RWPE1 (cell line): ENCODE results near the gene INTS11.

Experiments
- CTCF ChIA-PET: fragments of 350-600 bp; sonication (Branson Sonifier 250); formaldehyde crosslinking; extraction: SDS; loops from one replicate; lab custom pipeline; 2021; lab: Yijun Ruan, JAX
- POLR2A ChIA-PET: fragments of 400-600 bp; formaldehyde crosslinking; extraction: SDS; loops from one replicate; lab custom pipeline; 2020; ENCODE audit warnings: antibody characterized with exemption; ENCODE audit not compliant: low non-redundant PET; lab: Yijun Ruan, JAX
- DNase-seq: peaks from one replicate; pipeline ENCODE4 v3.0.0; 2012; ENCODE audit warnings: low spot score
- H3K27ac ChIP-seq: fragments of 450-650 bp; 2 replicates; pipeline ENCODE4 v1.5.1; 2017
- TF ChIP-seq, protein P1 (sequence below): fragments of 450-650 bp; conservative IDR thresholded peaks from 2 replicates; pipeline ENCODE4 v1.5.1; 2017; ENCODE audit warnings: low read depth, mild to moderate bottlenecking

The INTS11 gene

DNA sequence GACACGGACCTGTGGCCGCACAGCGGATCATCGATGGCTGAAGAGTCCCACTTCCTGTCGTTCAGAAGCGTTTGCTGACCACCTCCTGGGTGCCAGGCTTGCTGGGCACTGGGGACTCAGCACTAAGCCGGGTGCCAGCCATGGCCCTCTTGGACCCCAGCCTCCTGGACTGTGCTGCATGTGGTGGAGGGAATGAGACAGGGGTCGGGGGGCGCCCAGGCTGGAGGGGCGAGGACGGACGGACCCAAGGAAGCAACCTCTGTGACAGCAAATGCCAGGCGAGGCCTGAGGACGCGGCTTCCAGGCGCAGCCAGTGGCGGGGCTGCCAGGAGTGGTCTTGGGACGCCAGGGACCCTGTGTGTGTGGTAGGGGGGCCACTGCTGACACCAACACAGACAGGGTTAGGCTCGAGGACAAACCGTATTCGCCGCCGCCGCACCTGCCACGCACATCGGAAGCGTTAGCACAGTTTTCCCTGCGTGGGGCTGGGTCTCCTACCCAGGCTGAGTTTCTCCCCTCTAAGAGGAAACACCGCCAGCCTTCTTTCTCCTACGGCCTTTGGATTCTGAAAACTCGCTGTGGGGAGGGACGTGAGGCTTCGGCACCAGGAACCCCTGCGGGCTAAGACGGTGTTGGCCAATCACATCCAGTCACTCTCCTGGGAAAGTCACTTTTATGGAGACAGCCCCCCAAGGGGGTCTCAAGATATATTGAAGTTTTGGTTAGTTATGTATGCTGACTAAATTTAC, 36.9 kb upstream of the INTS11 start:
- no peak for DNase-seq
- ChIA-PET POLR2A (no interaction called here), CTCF (no interaction called here)
- H3K27ac ChIP-seq = peak overlapping the region; percentile 54; the same call in 1 of the 2 replicates
- TF ChIP-seq, protein P1, sequence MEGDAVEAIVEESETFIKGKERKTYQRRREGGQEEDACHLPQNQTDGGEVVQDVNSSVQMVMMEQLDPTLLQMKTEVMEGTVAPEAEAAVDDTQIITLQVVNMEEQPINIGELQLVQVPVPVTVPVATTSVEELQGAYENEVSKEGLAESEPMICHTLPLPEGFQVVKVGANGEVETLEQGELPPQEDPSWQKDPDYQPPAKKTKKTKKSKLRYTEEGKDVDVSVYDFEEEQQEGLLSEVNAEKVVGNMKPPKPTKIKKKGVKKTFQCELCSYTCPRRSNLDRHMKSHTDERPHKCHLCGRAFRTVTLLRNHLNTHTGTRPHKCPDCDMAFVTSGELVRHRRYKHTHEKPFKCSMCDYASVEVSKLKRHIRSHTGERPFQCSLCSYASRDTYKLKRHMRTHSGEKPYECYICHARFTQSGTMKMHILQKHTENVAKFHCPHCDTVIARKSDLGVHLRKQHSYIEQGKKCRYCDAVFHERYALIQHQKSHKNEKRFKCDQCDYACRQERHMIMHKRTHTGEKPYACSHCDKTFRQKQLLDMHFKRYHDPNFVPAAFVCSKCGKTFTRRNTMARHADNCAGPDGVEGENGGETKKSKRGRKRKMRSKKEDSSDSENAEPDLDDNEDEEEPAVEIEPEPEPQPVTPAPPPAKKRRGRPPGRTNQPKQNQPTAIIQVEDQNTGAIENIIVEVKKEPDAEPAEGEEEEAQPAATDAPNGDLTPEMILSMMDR = no peak

DNA sequence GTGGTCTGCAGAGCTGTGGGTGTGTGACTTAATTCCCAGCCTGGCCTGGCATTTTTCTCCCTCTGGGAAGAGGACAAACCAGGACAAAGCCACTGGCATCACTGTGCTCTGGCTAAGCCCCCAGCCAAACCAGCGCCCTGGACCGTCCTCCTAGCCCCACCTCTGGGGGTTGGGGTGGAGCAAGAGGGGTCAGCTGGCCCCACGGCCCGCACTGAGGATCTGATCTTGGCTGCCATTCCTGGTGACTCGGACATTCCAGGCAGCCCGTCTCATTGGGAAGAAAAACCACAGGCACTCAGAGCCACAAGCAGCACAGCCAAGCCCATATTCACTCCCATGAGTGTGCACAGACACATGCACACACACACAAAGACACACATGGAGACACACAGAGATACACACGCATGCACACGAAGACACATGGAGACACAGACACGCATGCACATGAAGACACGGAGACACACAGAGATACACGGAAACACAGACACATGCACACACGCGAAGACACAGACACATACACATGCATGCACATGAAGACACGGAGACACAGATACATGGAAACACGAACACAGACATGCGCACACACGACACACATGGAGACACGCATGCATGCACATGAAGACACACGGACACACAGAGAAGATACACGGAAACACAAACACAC, 36.2 kb upstream of the INTS11 start:
- TF ChIP-seq, protein P1 = no peak
- H3K27ac ChIP-seq = peak overlapping the region; percentile 54
- ChIA-PET POLR2A (no interaction called here), CTCF (no interaction called here)
- DNase-seq = peak; percentile 65

DNA sequence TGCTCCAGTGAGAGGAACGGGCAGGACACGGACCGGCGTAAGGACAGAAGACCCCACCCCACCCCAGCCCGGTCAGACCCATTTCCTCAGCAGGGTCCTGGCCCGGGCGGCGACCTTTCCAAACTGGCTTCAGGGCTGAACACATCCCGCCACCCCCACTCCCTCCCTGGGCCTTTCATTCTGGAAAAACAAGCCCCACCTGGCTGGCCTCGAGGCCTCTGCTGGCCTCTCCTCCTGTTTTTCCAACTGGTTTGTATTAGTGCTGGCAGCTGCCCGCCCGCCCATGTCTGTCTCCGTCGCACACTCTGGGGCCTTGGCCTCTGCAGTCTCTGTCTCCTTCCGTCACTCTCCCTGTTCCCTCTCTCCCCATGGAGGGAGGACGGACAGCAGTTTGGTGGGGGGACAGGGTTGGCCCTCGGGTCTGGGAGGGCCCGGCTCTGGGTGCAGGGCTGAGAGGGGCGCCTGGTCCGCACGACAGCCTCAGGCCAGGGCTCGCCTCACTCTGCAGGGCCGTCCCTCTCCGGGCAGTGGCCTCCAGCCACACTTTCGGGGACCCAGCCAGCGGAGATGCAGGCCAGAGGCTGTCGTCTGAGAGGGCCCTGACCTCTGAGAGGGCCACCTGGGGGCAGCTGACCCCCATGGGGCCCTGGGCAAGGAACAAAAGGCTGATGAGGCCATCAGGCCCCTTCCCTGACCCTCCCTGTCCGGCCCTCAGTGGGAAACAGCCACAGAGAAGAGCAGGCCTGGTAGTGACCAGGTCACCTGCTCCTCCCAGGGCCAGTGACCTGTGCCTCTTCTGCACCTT, 35.4 kb upstream of the INTS11 start:
- ChIA-PET POLR2A (no interaction called here), CTCF (no interaction called here)
- TF ChIP-seq, protein P1 = no peak
- no peak for DNase-seq
- peak overlapping the region; percentile 54 for H3K27ac ChIP-seq

DNA sequence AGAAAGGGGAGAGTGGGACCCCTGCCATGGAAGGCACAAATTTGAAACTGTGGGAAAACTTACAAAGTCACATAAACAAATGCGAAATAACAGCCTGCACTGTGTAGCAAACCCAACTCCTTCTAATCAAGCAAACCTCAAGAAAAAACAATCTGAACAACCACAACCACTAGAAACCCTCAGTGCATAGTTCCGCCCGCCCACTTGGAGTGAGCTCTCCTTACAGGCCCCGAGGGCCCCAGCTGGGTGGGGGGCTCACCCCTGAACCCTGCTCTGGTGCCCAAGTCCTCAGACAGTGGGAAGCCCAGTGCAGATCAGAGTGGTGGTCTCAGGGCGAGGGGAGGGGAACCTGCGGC, 34.8 kb upstream of the INTS11 start:
- peak overlapping the region; percentile 11; the same call in 1 of the 2 replicates for H3K27ac ChIP-seq
- TF ChIP-seq, protein P1 = no peak
- ChIA-PET POLR2A (no interaction called here), CTCF (no interaction called here)
- no peak for DNase-seq

DNA sequence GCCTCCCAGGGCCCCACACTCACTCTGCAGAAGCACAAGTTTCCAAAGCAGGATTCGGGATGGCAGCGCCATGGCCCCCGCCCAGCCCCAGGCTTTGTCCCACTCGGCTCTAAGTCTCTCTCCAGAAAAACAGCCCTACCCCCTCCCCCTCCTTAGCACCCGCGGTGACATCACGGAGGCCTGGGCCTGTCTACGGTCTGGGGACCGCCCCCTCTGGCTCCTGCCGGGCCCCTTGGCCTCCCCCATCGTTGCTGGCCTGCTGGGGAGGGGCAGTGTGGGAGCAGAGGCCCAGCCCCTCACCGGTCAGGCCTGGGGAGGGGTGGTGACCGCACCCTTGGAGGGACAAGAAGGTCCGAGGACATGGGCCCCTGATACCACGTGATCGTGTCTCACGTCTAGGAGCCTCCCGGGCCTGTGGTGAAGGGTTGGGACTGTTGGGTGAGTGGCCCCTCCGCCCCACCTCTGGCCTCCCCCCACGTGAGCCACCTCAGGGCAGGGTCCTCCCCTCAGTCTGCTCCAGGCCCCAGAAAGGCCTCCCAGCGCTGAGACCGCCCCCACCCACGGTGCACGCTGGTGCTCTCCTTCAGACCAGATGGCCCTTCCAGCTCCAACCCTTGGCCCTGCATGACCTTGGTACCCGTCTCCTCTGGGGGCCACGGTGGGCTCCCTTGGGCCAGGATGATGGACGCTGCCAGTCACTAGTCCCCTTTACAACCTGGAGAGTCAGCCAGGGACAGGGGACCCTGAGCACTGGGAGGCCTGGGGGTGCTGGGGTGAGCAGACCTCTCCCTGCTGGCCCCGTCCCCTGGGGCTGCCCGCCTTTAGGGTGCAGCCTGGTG, 34.2 kb upstream of the INTS11 start, which contains the start of gene MXRA8:
TSS of gene MXRA8 (minus strand) at position 123 of the 839 bp plus-strand sequence. CDS start at position 72, 51 bp downstream.
- ChIA-PET CTCF (interaction anchor here (0.6 kb wide), 1 partner anchor 19 kb away, joined by 7 read pairs; no protein-coding TSS in a partner anchor), POLR2A (no interaction called here)
- TF ChIP-seq, protein P1 = no peak
- DNase-seq = no peak
- peak within 1 kb of the TSS; percentile 55 for H3K27ac ChIP-seq
